GM10266 (cell line): ENCODE results near the gene EHMT2.
A peak's percentile ranks its signal among the peaks of the same experiment; 100 is the strongest.
"Not testable (repeated sequence)": the region's sequence is repeated elsewhere in the genome, so short reads cannot be mapped to it uniquely, and the experiment has no call there.

ENCODE experiments used
- DNase-seq: peaks from one replicate; pipeline ENCODE4 v3.0.0; 2012; ENCODE audit errors: extremely low spot score
- CTCF ChIP-seq: IDR thresholded peaks from 2 replicates; pipeline ENCODE4 v1.5.1; 2012; ENCODE audit warnings: mild to moderate bottlenecking, low read depth; ENCODE audit not compliant: control insufficient read depth, insufficient read depth; ENCODE audit errors: missing control alignments

Gene EHMT2

GRCh38 chr6:31911826-31912585 lies 14.5 kb upstream of the EHMT2 start:
- no peak for TF ChIP-seq CTCF
- no peak for DNase-seq

- not testable (repeated sequence) for DNase-seq
These were observed 11.8 kb upstream of the EHMT2 start for GRCh38 chr6:31909298-31909697.

GRCh38 chr6:31908791-31909190 lies 11.3 kb upstream of the EHMT2 start:
- peak; percentile 69 for DNase-seq
- no peak for TF ChIP-seq CTCF

- DNase-seq, result not testable (repeated sequence)
These were observed 10.8 kb upstream of the EHMT2 start for GRCh38 chr6:31908255-31908654.

- TF ChIP-seq CTCF, result no peak
- no peak for DNase-seq
These were observed 9.8 kb upstream of the EHMT2 start for GRCh38 chr6:31907158-31907813.

- DNase-seq, result not testable (repeated sequence)
These were observed 9.2 kb upstream of the EHMT2 start for GRCh38 chr6:31906727-31907126.

GRCh38 chr6:31906122-31906521 lies 8.6 kb upstream of the EHMT2 start:
- DNase-seq, result no peak
- no peak for TF ChIP-seq CTCF

- no peak for TF ChIP-seq CTCF
- no peak for DNase-seq
These were observed 7.5 kb upstream of the EHMT2 start for GRCh38 chr6:31905041-31905440.

- no peak for TF ChIP-seq CTCF
- no peak for DNase-seq
These were observed 6.5 kb upstream of the EHMT2 start for GRCh38 chr6:31903957-31904356.
